H9 (cell line): ENCODE measurements around the gene VASH2. TPM values are rescaled to one million over a fixed set of nuclear protein-coding genes. Genes with fewer than 3 reads are reported as not detected.

Experiments
- DNase-seq: peaks from one replicate; pipeline ENCODE4 v3.0.0-alpha.2; 2017
- H2AFZ ChIP-seq: one replicate; pipeline ENCODE4 v1.6.1; 2013; ENCODE audit warnings: mild to moderate bottlenecking, low read length, control low read depth, moderate library complexity
- H2AK5ac ChIP-seq: 2 replicates; pipeline ENCODE4 v1.6.1; 2013; ENCODE audit warnings: low read length, control low read depth, mixed read lengths; ENCODE audit not compliant: insufficient read length
- H2BK120ac ChIP-seq: one replicate; pipeline ENCODE4 v1.6.1; 2013; ENCODE audit warnings: low read depth, mild to moderate bottlenecking, low read length, control low read depth, inconsistent platforms; ENCODE audit not compliant: poor library complexity, severe bottlenecking
- H2BK12ac ChIP-seq: 2 replicates; pipeline ENCODE4 v1.6.1; 2013; ENCODE audit warnings: low read length, control low read depth, mixed read lengths, low read depth; ENCODE audit not compliant: insufficient read length
- H2BK15ac ChIP-seq: 2 replicates; pipeline ENCODE4 v1.6.1; 2013; ENCODE audit warnings: low read depth, low read length, control low read depth
- H2BK20ac ChIP-seq: one replicate; pipeline ENCODE4 v1.6.1; 2013; ENCODE audit warnings: low read depth, mild to moderate bottlenecking, low read length, control low read depth, inconsistent platforms; ENCODE audit not compliant: poor library complexity, severe bottlenecking
- H2BK5ac ChIP-seq: 2 replicates; pipeline ENCODE4 v1.6.1; 2013; ENCODE audit warnings: low read length, control low read depth, mixed read lengths; ENCODE audit not compliant: insufficient read length
- H3K14ac ChIP-seq: 2 replicates; pipeline ENCODE4 v1.6.1; 2013; ENCODE audit warnings: low read length, control low read depth; ENCODE audit not compliant: insufficient read depth
- H3K18ac ChIP-seq: 2 replicates; pipeline ENCODE4 v1.6.1; 2013; ENCODE audit warnings: low read depth, mild to moderate bottlenecking, mixed read lengths, low read length, control low read depth; ENCODE audit not compliant: insufficient read length
- H3K23ac ChIP-seq: 2 replicates; pipeline ENCODE4 v1.6.1; 2013; ENCODE audit warnings: low read length, control low read depth, mixed read lengths, low read depth; ENCODE audit not compliant: insufficient read length
- H3K23me2 ChIP-seq: 2 replicates; pipeline ENCODE4 v1.6.1; 2013; ENCODE audit warnings: low read depth, mild to moderate bottlenecking, mixed read lengths, low read length, control low read depth; ENCODE audit not compliant: insufficient read length, poor library complexity, severe bottlenecking
- H3K27ac ChIP-seq: 2 replicates; pipeline ENCODE4 v1.5.1; 2013; ENCODE audit warnings: low read length, control low read depth, mixed read lengths, low read depth; ENCODE audit not compliant: insufficient read length
- H3K27me3 ChIP-seq: 2 replicates; pipeline ENCODE4 v1.6.1; 2013; ENCODE audit warnings: low read length, control low read depth, inconsistent platforms; ENCODE audit not compliant: insufficient read depth
- H3K4ac ChIP-seq: 2 replicates; pipeline ENCODE4 v1.6.1; 2013; ENCODE audit warnings: low read depth, mild to moderate bottlenecking, control low read depth, inconsistent platforms, low read length, moderate library complexity
- H3K4me1 ChIP-seq: 2 replicates; pipeline ENCODE4 v1.6.1; 2013; ENCODE audit warnings: low read length, control low read depth, inconsistent platforms; ENCODE audit not compliant: insufficient read depth
- H3K4me2 ChIP-seq: 2 replicates; pipeline ENCODE4 v1.6.1; 2013; ENCODE audit warnings: low read length, control low read depth, mixed read lengths; ENCODE audit not compliant: insufficient read length, insufficient read depth
- H3K56ac ChIP-seq: 2 replicates; pipeline ENCODE4 v1.6.1; 2013; ENCODE audit warnings: low read depth, mild to moderate bottlenecking, mixed read lengths, low read length, control low read depth; ENCODE audit not compliant: insufficient read length
- H3K79me1 ChIP-seq: 2 replicates; pipeline ENCODE4 v1.6.1; 2013; ENCODE audit warnings: low read depth, mild to moderate bottlenecking, moderate library complexity, low read length, control low read depth, inconsistent platforms; ENCODE audit not compliant: insufficient read depth, poor library complexity, severe bottlenecking
- H3K79me2 ChIP-seq: 2 replicates; pipeline ENCODE4 v1.6.1; 2013; ENCODE audit warnings: low read length, control low read depth, inconsistent platforms; ENCODE audit not compliant: insufficient read depth
- H3K9ac ChIP-seq: 2 replicates; pipeline ENCODE4 v1.6.1; 2013; ENCODE audit warnings: low read length, control low read depth, mixed read lengths; ENCODE audit not compliant: insufficient read length; ENCODE audit errors: extremely low read depth
- H3K9me3 ChIP-seq: one replicate; pipeline ENCODE4 v1.6.1; 2013; ENCODE audit warnings: low read depth, low read length, inconsistent platforms; ENCODE audit not compliant: control insufficient read depth
- H3T11ph ChIP-seq: one replicate; pipeline ENCODE4 v1.6.1; 2013; ENCODE audit warnings: mild to moderate bottlenecking, low read length, control low read depth, inconsistent platforms
- H4K20me1 ChIP-seq: one replicate; pipeline ENCODE4 v1.6.1; 2013; ENCODE audit not compliant: control insufficient read depth, insufficient read length, insufficient read depth
- H4K5ac ChIP-seq: 2 replicates; pipeline ENCODE4 v1.6.1; 2013; ENCODE audit warnings: low read depth, mild to moderate bottlenecking, mixed read lengths, low read length, control low read depth; ENCODE audit not compliant: insufficient read length
- H4K8ac ChIP-seq: replicated peaks from 2 replicates; pipeline ENCODE4 v1.6.1; 2013; ENCODE audit warnings: low read length, control low read depth, mixed read lengths, low read depth; ENCODE audit not compliant: insufficient read length
- H4K91ac ChIP-seq: 2 replicates; pipeline ENCODE4 v1.6.1; 2013; ENCODE audit warnings: low read depth, mild to moderate bottlenecking, moderate library complexity, mixed read lengths, low read length, control low read depth; ENCODE audit not compliant: insufficient read length
- H3K27ac Mint-ChIP-seq, 3 experiments: 2 replicates in 2 of 3; 3 replicates in 1 of 3; pipeline ENCODE4 v1.8.0; 2020 to 2021; ENCODE audit warnings: mixed read lengths in 3 of 3, mild to moderate bottlenecking in 1 of 3, moderate library complexity in 1 of 3
- H3K27me3 Mint-ChIP-seq: 2 replicates; pipeline ENCODE4 v1.8.0; 2021; ENCODE audit warnings: low read depth, mild to moderate bottlenecking, moderate library complexity, mixed read lengths
- H3K36me3 Mint-ChIP-seq, 3 experiments: 2 replicates in 2 of 3; 3 replicates in 1 of 3; pipeline ENCODE4 v1.8.0; 2020 to 2021; ENCODE audit warnings: low read depth in 3 of 3, mixed read lengths in 3 of 3; ENCODE audit not compliant: insufficient read depth in 1 of 3
- H3K4me1 Mint-ChIP-seq, 2 experiments: 2 replicates each; pipeline ENCODE4 v1.8.0; 2020; ENCODE audit warnings: mixed read lengths in 2 of 2
- H3K4me3 Mint-ChIP-seq, 2 experiments: 2 replicates in 1 of 2; 3 replicates in 1 of 2; pipeline ENCODE4 v1.8.0; 2020 to 2021; ENCODE audit warnings: mild to moderate bottlenecking in 2 of 2, mixed read lengths in 2 of 2, moderate library complexity in 1 of 2
- H3K9me3 Mint-ChIP-seq, 2 experiments: 2 replicates in 1 of 2; 3 replicates in 1 of 2; pipeline ENCODE4 v1.8.0; 2020; ENCODE audit warnings: mild to moderate bottlenecking in 2 of 2, mixed read lengths in 2 of 2, moderate library complexity in 1 of 2
- WGBS: extraction: QIAGEN DNeasy Blood & Tissue Kit; methylation state at CpG from one replicate; pipeline ENCODE4 v1.1.7; 2013; ENCODE audit warnings: missing lambda C conversion rate, low lambda C conversion rate, mixed read lengths; ENCODE audit not compliant: insufficient read length; ENCODE audit errors: extremely low coverage; 5-methylcytosine and 5-hydroxymethylcytosine counted together
- total RNA-seq: library from RNA; stranded (reverse); gene quantifications from 2 replicates; pipeline ENCODE4 v1.2.1, GENCODE V29; 2021
- TF ChIP-seq, protein P1 (sequence below): fragments of 200-600 bp; sonication (generic); conservative IDR thresholded peaks from 3 replicates; pipeline ENCODE4 v1.8.0; 2021; ENCODE audit warnings: antibody characterized with exemption, mild to moderate bottlenecking

VASH2 gene
- total RNA-seq, 1 experiment from 2014 or later: 76.1 TPM

DNA sequence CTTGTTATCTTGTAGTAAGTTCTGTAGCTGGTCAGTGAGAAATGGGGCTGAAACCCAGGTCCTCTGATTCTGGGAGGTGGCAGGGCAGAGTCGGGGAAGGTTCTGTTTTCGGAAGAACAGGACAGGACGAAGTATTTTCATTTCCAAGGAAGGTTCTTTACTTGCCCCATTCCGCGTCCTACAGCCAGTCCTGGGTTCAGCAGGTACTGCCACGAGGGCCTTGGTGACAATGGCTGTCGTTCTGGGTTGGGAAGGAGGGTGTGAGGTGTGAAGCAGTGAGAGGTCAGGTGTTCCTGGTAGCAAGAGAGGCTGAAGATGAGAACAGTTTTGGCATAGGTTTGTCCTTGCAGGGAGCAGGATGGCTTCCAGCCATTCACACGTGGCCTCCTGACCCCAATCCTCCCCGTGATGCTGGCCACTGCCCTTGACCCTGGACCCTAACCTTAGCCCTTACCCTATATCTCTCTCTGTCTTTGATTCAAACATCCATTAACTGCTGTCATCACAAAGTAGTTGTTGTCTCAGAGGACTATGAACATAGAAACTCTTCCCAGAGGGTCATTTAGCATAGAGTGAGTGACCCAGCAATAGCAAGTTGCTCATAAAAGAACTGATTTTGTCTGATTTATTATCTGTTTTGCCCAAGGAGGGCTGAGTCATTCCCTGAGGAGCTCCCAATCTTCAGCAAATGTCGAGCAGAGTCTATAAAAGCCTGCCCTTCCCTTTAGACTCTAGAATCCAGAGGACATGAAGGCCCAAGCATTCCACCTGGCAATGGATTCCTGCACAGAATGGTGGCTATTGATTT lies 25.0 kb downstream of the VASH2 start:
- Histone ChIP-seq H3K9me3 (no peaks in the 10 kb centered on the region), H3K23me2 (no peaks in the 10 kb centered on the region), H3K23ac (no peak overlapping the region), H4K5ac (no peak overlapping the region), H2BK12ac (no peak overlapping the region), H2BK5ac (no peak overlapping the region), H4K20me1 (no peaks in the 10 kb centered on the region), H3T11ph (no peak overlapping the region), H2AK5ac (no peak overlapping the region), H3K79me1 (no peaks in the 10 kb centered on the region), H4K8ac (no peak overlapping the region), H3K14ac (no peak overlapping the region), H3K4ac (no peak overlapping the region), H3K4me2 (no peak overlapping the region), H2BK15ac (no peak overlapping the region), H3K27me3 (no peaks in the 10 kb centered on the region), H3K18ac (no peak overlapping the region), H3K56ac (no peak overlapping the region), H3K79me2 (no peaks in the 10 kb centered on the region), H2BK120ac (no peak overlapping the region), H3K4me1 (no peaks in the 10 kb centered on the region), H3K9ac (no peak overlapping the region), H2BK20ac (no peak overlapping the region), H3K27ac (no peak overlapping the region), H4K91ac (no peak overlapping the region), H2AFZ (no peak overlapping the region)
- Mint-ChIP-seq H3K27me3 (no peaks in the 10 kb centered on the region; the same call in 1 of the 2 replicates), H3K4me3 (no peak overlapping the region; a peak in 1 of 5 replicates), H3K27ac (peak overlapping the region in 2 of 3 experiments; percentile 14 to 69; a peak in 2 of 7 replicates), H3K9me3 (no peaks in the 10 kb centered on the region), H3K36me3 (peaks cover 76 to 100% (median 78%) of the 10 kb centered on the region in 3 experiments), H3K4me1 (peaks cover 27 to 37% of the 10 kb centered on the region in 2 experiments)
- TF ChIP-seq, protein P1, sequence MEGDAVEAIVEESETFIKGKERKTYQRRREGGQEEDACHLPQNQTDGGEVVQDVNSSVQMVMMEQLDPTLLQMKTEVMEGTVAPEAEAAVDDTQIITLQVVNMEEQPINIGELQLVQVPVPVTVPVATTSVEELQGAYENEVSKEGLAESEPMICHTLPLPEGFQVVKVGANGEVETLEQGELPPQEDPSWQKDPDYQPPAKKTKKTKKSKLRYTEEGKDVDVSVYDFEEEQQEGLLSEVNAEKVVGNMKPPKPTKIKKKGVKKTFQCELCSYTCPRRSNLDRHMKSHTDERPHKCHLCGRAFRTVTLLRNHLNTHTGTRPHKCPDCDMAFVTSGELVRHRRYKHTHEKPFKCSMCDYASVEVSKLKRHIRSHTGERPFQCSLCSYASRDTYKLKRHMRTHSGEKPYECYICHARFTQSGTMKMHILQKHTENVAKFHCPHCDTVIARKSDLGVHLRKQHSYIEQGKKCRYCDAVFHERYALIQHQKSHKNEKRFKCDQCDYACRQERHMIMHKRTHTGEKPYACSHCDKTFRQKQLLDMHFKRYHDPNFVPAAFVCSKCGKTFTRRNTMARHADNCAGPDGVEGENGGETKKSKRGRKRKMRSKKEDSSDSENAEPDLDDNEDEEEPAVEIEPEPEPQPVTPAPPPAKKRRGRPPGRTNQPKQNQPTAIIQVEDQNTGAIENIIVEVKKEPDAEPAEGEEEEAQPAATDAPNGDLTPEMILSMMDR: no peak
- WGBS: no CpG with 5 or more reads among the region's 10 CpGs
- DNase-seq: peak; percentile 23
